Measurements from ENCODE around the gene OTX2. TPM values are rescaled to one million over a fixed set of nuclear protein-coding genes. Genes with fewer than 3 reads are reported as not detected.

Gene OTX2
- total RNA-seq = not detected in 2 replicates

- DNase-seq (ENCODE audit: low read depth in 2 of 2) = no peak
Measured at GRCh38 chr14:56810147-56810719, at the start of gene OTX2. Gene OTX2, minus strand, starts transcription at chr14:56810479. Its CDS starts 5,023 bp downstream, at chr14:56805456.

GRCh38 chr14:56858422-56858821 is 48.1 kb upstream of the OTX2 start:
- DNase-seq (ENCODE audit: low read depth in 2 of 2) = no peak

GRCh38 chr14:56857216-56857615 is 46.9 kb upstream of the OTX2 start:
- DNase-seq (ENCODE audit: low read depth in 2 of 2) = no peak

DNA sequence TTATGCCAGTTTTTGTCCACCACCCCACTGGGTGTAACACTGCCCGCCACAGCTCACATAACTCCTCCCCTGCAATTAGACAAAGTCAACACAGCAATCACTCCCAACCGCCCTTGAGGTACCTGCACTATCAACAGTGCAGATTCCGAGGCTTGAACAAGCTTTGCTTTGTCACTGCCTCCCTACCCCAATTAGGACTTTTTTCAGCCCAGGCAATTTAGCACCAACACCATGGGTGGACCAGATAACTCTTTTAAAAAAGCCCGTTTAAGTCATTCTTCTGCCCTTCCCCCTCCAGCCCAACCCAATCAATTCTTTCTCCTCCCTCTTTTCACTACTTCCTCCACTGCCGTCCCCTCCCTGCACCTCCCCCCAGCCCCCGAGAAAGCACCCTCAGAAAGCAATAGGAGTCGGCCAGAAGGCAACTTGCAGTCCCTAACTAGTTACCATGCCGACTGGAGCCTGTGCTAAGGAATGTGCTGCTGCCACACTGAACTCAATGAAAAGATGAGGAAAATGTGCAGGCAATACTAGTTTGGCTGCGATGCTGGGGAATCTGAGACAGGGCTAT is 45.7 kb upstream of the OTX2 start:
- DNase-seq (ENCODE audit: low read depth in 2 of 2) = no peak

DNA sequence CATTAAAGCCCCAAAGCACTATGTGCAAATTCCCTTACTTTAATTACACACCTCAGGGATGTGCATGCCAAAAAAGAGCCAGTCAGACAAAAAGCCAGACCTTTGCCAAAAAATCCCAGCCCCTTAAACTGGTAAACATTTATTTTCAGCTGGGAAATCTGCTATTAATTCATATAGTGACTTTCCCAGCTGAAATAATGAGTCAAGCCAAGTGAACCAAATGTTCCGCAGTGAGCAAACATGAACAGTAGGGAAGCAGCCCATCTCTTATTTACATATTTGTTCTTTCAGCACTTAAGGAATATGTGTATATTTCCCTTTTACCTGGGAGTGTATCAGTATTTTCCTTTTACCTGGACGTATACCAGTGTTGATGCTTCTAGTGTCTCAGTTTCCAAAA is 44.0 kb upstream of the OTX2 start:
- DNase-seq (ENCODE audit: low read depth in 2 of 2) = no peak

DNA sequence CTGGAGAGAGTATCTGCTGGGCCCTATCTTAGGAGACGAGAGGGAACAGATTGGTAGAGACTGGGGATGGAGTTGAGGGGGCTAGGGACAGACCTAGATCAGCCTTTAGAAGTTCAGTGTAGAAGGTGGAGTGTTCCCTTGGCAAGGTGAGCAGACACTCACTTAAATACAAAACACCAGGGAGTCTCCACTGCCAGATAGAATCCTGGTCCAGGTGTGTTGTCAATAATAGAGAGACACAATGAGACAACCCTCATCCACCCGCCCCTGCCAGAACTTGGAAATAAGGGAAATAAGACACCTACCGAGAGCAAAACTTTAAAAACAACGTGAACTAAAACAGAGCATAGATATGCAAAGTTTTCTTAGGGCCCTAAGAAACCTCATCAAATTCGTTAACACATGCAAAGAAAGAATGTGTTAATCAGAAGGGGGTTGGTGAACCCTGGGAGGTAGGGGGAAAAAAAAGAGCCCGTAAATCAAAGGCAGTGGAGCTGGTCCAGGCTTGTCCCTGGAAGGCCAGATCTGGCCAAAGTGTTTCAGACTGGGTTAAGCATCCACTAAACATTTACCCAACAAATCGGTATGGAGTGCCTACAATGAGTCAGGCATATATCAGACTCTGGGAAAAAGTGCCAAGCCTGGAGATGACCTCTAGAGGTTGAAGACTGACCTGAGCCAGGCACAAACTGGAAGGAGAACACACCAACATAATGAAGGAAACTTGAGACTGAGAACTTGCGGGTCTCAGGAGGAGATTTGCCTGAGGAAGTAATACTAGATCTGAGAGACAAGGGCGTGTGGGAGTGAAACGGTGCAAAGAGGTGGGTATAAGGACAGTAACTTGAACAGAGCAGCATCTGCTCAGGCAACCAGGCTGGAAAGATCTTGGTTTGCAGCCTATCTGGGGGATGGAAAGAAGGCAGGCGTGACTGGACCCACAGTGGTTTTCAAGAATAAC is 37.0 kb upstream of the OTX2 start:
- no peak for DNase-seq (ENCODE audit: low read depth in 2 of 2)

GRCh38 chr14:56844406-56845002 is 34.2 kb upstream of the OTX2 start:
- no peak for DNase-seq (ENCODE audit: low read depth in 2 of 2)

DNA sequence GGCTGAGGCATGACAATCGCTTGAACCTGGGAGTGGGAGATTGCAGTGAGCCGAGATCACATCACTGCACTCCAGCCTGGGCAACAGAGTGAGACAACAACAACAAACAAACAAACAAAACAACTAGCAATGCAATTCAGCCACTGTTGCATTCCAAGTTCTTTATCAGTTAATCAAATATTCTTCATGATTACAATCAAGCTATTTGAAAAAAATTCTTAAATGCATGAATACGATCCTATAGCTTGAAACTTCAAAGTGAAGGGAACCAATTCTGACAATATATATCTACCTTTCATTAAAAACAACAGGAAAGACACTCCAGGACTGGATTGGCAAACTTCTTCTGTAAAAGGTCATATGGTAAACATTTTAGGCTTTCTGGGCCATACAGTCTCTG is 31.3 kb upstream of the OTX2 start:
- DNase-seq (ENCODE audit: low read depth in 2 of 2) = no peak

DNA sequence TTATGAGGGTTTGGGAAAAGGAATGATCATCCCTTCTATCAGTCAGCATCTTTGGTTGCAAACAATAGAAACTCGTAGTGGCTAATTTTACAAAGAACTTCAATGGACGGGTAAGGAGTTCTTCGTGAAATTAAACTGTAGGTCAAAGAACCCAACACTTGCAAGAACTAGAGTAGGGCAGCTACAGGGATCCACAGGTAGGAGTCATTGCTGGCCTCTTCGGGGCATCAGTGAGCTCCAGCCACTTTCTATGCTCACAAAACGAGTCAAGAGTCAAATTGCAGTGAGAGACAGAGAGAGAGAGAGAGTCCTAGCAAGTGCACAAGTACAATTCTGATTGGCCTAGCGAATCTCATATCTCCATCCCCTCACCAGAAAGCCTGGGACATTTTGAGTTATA is 29.9 kb upstream of the OTX2 start:
- no peak for DNase-seq (ENCODE audit: low read depth in 2 of 2)

DNA sequence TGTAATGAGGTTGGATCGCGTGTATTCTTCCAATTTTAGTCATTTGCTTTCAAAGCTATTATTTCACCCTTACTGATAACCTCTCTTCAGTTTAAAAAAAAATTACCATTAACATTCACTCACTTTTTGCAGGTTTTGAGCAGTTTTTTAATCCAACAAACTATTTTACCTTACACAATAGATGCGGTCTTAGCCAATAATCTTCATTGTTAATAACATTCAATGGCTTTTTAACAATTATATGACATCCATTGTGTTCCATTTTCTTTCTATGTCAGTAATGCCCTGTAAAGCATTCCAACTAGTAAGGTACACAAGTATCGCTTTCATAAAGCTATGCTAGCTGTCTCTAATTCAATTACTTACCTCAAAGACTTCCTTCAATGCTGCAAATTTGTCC is 18.9 kb upstream of the OTX2 start:
- no peak for DNase-seq (ENCODE audit: low read depth in 2 of 2)

GRCh38 chr14:56826214-56826613 is 15.9 kb upstream of the OTX2 start:
- no peak for DNase-seq (ENCODE audit: low read depth in 2 of 2)

GRCh38 chr14:56821805-56822610 is 11.7 kb upstream of the OTX2 start:
- no peak for DNase-seq (ENCODE audit: low read depth in 2 of 2)

DNA sequence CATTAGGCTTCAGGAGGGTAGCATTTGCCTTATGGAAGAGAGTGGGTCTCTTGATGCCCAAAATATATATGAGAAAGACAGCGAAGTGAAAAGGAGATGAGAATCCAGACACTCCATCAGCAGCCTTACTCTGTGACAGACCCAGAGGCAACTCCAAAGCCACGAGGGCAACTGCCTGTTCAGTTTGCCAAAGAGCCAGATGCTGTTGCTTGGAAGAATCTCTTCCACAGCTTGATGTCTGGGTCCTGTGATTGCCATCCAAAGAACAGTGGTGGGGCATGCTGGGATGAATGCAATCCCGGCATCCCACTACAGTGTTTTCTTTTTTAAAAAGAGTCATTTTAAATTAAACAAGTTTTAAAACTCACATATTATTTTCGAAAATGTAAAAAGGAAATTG is 10.9 kb upstream of the OTX2 start:
- DNase-seq (ENCODE audit: low read depth in 2 of 2) = no peak

DNA sequence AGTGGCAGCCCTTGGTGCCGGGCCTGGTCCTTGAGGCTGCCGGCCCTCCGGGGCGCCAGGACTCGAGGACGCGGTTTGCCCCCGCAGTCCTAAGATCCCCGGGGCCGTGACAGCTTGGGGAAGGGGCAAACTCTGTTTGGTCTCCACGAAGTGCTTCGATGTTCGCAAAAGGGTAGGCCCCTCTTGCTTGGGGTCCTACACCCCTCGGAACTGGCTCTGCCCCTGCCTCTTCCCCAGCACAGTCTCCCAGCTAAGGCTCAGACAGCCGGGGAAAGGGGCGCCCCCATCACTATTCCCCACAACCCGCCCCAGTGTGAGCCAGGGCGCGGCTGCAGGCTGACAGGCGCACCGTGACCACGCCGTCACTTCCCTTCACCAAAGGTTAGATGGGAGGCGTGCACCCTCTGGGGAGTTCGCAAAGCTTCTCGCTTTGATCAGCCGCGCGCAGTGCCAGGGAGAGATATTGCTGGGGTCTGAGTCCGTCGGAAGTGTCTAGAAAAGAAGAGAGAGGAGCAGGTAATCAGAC is 7.2 kb upstream of the OTX2 start:
- DNase-seq (ENCODE audit: low read depth in 2 of 2) = no peak

- DNase-seq (ENCODE audit: low read depth in 2 of 2) = no peak
Measured at GRCh38 chr14:56816574-56817391, 6.5 kb upstream of the OTX2 start.

- DNase-seq (ENCODE audit: low read depth in 2 of 2) = no peak
Measured at GRCh38 chr14:56815745-56816144, 5.5 kb upstream of the OTX2 start.

- DNase-seq (ENCODE audit: low read depth in 2 of 2) = no peak
Measured at GRCh38 chr14:56814969-56815700, 4.9 kb upstream of the OTX2 start.

DNA sequence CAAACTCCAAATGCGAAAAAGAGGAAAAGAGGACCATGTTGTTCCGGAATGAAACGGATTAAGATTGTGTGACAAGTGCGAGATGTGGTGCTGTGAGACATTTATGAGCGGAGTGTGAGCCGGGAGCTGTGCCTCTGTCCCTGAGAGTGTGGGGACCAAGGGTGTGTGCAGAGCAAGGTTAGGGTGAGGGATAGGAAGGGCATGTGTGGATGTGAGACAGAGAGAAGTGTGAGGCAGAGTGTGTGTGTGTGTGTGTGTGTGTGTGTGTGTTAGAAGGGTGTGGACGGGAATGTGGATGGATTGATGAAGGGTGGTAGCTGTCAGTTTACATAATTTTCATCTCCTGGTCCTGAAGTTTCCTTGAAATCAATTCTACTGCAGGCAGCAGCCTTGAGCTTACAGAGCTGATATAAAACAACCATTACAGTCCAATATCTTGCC is 4.3 kb upstream of the OTX2 start:
- DNase-seq (ENCODE audit: low read depth in 2 of 2) = no peak

DNA sequence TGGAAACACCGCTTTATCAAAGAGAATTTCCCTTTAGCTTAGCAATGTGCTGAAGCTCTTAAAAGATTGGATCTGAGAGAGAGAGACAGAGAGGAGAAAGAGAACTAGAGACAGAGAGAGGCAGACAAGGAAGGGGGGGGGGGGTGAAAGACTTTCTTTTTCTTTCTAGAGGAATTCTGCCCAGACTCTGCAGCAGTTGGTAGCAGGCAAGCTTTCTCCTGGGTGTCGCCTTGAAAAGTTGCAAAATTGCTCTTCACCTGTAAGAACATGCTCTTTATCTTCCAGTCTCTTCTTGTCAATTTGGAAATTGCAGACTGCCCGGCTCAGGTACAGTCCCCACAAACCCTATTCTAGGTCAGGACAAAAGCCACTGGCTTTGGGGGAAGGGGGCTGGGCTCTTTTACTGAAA is 2.9 kb upstream of the OTX2 start:
- no peak for DNase-seq (ENCODE audit: low read depth in 2 of 2)
